ENCODE results near the gene TPP1.
A peak's percentile ranks its signal among the peaks of the same experiment; 100 is the strongest.

Gene TPP1

GRCh38 chr11:6588018-6588417 lies 31.2 kb downstream of the TPP1 start:
- no peak for DNase-seq (ENCODE audit: insufficient read length, low spot score)
- no peak for TF ChIP-seq POLR2A (IDR thresholded peaks at IDR 0.05; ENCODE audit: low read depth, low read length)
- FAIRE-seq = no peak

DNA sequence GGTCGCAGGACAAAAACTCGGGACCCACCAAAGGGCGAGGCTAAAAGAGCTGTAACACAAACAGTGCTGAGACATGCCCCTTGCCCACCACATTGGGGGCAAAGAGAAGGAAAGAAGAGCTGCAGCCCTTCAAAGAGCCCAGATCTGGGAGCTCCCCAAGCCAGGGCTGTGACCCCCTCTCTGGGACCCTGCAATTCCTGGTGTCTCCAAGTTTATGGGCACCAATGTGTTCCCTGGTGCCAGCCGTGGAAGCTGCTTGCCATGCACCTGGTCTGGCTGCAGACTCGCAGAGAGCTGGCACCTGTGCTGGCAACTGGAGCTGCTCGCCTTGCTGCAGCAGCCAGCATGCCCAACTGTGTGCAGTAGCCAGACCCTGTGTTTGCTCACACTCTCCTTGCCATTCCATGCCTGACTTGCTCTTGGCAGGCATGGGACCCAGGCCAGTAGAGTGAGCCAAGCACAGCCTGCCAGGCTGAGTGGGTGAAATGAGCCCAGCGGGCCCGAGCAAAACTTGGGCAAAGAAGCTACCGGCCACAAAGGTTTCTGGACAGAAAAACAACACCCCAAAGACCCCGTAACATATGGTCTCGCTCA lies 31.8 kb downstream of the TPP1 start:
- FAIRE-seq = no peak
- TF ChIP-seq POLR2A (IDR thresholded peaks at IDR 0.05; ENCODE audit: low read depth, low read length) = no peak
- DNase-seq (ENCODE audit: insufficient read length, low spot score) = no peak

DNA sequence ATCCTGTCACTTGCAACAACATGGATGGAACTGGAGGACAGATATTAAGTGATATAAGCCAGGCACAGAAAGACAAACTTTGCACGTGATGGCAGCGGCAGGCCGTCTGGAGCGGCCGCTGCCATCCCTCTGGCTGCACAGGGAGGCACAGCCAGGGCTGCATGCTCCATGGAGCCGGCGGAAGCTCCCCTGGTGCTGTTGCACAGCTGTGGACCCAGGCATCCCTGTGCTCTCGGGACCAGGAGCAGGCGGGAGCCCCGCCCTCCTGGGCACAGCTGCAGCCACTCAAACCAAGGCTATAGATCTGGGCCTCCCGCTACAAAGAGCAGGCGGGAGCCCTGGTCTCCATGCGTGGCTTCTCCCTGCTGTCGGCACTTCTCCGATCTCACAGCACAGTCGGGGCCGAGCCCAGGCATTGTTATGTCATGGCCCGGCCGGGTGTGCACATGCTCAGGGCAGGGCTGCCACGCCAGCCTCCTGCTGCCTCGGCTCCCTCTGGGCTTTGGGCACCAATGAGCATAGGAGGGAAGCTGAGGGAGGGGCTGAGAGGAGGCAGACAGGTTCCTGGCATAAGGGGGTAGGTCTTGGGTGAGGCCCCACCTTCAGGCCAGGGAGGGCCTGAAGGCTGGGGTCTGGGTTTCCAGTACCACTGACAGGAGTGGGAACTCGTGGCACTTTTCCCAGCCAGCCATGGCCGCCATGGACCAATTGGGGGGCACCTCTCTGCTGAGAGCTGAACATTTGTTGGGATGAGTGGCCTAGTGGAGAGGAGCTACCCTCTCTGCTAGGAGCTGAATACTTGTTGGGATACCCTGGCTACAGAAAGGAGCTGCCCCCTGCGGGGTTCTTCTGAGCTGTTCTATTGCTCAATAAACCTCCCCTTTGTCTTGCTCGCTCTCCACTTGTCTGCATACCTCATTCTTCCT lies 32.5 kb downstream of the TPP1 start:
- no peak for DNase-seq (ENCODE audit: insufficient read length, low spot score)
- TF ChIP-seq POLR2A (IDR thresholded peaks at IDR 0.05; ENCODE audit: low read depth, low read length) = no peak
- no peak for FAIRE-seq

DNA sequence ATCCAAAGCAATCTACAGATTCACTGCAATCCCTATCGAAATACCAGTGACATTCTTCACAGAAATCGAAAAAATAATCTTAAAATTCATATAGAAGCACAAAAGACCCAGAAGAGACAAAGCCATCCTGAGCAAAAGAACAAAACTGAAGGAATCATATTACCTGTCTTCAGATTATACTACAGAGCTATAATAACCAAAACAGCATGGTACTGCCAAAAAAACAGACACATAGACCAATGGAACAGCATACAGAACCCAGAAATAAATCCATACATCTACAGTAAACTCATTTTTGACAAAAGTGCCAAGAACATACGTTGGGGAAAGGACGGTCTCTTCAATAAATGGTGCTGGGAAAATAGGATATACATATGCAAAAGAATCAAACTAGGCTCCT lies 34.7 kb downstream of the TPP1 start:
- no peak for FAIRE-seq
- TF ChIP-seq POLR2A (IDR thresholded peaks at IDR 0.05; ENCODE audit: low read depth, low read length) = no peak
- DNase-seq (ENCODE audit: insufficient read length, low spot score) = no peak

- FAIRE-seq (no peak), DNase-seq (ENCODE audit: insufficient read length, low spot score) (no peak)
- no peak for TF ChIP-seq POLR2A (IDR thresholded peaks at IDR 0.05; ENCODE audit: low read depth, low read length)
These were observed 35.6 kb downstream of the TPP1 start for GRCh38 chr11:6583584-6583983.

- no peak for TF ChIP-seq POLR2A (IDR thresholded peaks at IDR 0.05; ENCODE audit: low read depth, low read length)
- DNase-seq (ENCODE audit: insufficient read length, low spot score) (no peak), FAIRE-seq (no peak)
These were observed 39.5 kb downstream of the TPP1 start for GRCh38 chr11:6579681-6580080.

GRCh38 chr11:6578134-6578533 lies 41.1 kb downstream of the TPP1 start:
- FAIRE-seq (no peak), DNase-seq (ENCODE audit: insufficient read length, low spot score) (no peak)
- TF ChIP-seq POLR2A (IDR thresholded peaks at IDR 0.05; ENCODE audit: low read depth, low read length) = no peak

DNA sequence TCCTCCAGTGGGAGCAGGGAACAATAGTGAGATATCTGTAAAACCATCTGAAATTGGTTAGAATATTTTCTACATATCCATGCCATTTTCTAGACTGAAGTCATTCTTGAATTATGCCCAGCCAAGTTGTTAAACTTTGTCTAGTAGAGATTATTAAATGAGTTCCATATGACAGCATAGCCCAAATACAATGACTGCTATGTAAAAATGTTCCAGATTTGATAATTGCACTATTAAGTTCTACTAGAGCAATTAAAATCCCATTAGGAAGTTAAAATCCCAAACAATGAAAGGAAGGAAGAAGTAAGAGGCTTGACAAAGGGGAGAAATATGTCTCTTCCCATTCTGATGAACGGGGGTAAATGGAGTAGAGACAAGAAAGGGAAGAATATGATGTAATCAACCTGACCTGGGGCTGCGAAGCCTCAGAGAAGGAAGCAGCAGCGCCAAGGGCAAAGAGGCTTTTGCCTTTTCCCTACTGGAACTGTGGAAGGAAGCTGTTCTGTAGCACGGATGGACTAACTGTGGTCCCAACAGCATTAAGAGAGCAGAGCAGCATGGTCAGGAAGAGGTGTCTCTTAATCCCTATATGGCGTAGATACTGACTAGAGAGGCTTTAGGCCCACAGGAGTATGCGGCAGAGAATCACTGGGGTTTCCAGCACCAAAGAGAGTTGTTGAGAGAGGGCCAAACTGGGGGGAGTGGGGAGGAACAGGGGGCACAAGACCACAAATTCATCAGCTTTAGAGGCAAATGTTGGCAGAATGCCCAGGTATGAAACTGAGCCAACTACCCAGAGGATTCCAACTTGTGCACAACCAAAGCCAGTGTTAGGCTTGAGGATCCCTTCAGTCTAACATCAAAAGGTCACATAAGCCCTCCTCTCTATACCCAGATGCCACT lies 42.5 kb downstream of the TPP1 start:
- no peak for FAIRE-seq
- TF ChIP-seq POLR2A (IDR thresholded peaks at IDR 0.05; ENCODE audit: low read depth, low read length) = no peak
- no peak for DNase-seq (ENCODE audit: insufficient read length, low spot score)

DNA sequence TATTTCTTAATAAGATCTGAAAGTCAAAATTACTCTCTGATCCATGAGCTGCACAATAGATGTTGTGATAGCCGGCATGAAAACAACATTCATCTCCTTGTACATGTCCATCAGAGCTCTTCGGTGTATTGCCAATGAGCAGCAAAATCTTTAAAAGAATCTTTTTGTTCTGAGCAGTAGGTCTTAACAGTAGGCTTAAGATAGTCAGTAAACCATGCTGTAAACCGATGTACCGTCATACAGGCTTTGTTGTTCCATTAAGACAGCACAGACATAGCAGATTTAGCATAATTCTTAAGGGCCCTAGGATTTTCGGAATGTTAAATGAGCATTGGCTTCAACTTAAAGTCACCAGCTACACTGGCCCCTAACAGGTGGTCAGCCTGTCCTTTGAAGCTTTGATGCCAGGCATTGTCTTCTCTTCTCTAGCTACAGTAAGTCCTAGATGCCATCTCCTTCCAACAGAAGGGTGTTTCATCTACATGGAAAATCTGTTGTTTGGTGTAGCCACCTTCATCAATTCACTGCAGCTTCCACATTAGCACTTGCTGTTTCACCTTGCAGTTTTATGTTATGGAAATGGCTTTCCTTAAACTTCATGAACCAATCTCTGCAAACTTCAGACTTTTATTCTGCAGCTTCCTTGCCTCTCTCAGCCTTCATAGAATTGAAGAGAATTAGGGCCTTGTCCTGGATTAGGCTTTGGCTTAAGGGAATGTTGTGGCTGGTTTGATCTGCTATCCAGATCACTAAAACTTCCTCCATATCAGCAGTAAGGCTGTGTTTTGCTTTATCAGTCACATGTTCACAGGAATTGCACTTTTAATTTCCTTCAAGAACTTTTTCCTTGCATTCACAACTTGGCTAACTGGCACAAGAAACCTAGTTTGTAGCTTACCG lies 44.2 kb downstream of the TPP1 start:
- DNase-seq (ENCODE audit: insufficient read length, low spot score) = no peak
- TF ChIP-seq POLR2A (IDR thresholded peaks at IDR 0.05; ENCODE audit: low read depth, low read length) = no peak
- FAIRE-seq = no peak

DNA sequence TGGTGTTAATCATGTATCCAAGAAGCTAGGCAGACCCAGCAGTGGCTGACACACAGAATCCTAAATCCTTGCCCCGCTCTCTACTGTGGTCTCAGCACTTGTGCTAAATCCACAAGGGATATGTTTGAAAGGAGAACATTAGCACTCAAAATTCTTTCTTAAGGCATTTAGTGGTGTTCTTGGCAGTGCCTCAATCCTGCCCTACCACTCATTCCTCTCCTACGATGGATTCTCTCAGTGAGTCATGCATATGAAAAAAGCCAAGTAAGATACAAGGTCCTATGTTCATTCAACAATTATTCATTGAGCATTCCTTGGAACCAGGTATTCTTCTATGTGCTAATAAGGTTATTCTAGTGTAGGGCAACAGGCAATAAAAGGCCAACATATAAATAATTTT lies 47.0 kb downstream of the TPP1 start:
- no peak for TF ChIP-seq POLR2A (IDR thresholded peaks at IDR 0.05; ENCODE audit: low read depth, low read length)
- FAIRE-seq (no peak), DNase-seq (ENCODE audit: insufficient read length, low spot score) (peak; percentile 54)

- no peak for DNase-seq (ENCODE audit: insufficient read length, low spot score)
- no peak for TF ChIP-seq POLR2A (IDR thresholded peaks at IDR 0.05; ENCODE audit: low read depth, low read length)
- no peak for FAIRE-seq
These were observed 47.7 kb downstream of the TPP1 start for GRCh38 chr11:6571434-6572008.

DNA sequence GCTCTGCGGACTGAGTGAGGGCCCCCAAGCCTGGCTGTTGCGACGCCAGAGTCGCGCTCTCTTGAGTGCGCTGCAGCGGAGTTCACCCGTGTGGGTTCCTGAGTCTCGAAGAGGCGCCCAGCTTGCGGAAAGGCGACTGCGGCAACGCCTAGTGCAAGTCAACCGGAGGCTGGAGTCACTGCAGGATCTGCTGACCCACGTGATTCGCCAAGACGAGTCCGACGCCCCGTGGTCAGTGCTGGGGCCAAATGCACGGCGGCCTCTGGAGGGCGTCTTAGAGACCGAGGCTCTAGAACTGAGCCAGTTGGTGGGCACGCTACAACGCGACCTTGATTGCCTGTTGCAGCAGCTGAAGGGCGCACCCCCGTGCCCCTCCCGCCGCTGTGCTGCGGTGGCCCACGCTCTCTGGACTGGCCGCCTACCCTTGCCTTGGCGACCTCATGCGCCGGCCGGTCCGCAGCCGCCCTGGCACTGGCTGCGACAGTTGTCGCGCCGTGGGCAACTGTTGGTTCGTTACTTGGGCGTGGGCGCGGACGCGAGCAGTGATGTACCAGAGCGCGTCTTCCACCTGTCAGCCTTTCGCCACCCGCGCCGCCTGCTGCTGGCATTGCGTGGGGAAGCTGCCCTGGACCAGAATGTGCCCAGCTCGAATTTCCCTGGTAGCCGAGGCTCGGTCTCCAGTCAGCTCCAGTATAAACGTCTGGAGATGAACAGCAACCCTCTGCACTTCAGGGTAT lies 48.4 kb downstream of the TPP1 start:
- no peak for FAIRE-seq

More for the DNA sequence above, 48.4 kb downstream of the TPP1 start:
- no peak for DNase-seq (ENCODE audit: insufficient read length, low spot score)
- no peak for TF ChIP-seq POLR2A (IDR thresholded peaks at IDR 0.05; ENCODE audit: low read depth, low read length)
